H54 (cell line): Measurements from ENCODE around the gene PTPRE.

Experiments
- DNase-seq: peaks from one replicate; pipeline ENCODE4 v3.0.0; 2011; ENCODE audit warnings: low spot score, mixed read lengths; ENCODE audit not compliant: insufficient read length
- FAIRE-seq: peaks from 3 replicates; lab custom pipeline; 2011; peaks lifted over from hg19 to GRCh38; lab: Jason Lieb, UNC
- POLR2A ChIP-seq: IDR thresholded peaks from 2 replicates; pipeline ENCODE4 v1.6.1; 2011; ENCODE audit warnings: low read depth, mild to moderate bottlenecking, low read length

The PTPRE gene

DNA sequence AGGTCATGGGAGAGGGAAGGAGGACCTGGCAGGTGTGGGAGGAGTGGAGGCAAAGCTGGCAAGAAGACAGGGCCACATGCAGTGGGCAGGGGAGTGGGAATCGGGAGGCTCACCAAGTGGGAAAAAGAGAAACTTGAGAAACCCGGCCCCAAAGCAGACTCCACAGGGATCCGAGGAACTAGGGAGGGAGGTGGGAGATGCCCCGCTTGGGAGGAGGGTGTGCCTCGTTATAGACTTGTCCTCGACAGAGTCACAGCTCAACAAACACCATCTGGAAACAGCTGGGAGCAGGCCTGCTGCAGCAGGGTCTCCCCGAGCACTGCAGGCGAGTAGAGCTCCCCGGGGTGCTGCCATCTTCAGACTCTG lies 164.5 kb downstream of the PTPRE start:
- FAIRE-seq, result no peak
- no peak for TF ChIP-seq POLR2A
- no peak for DNase-seq

DNA sequence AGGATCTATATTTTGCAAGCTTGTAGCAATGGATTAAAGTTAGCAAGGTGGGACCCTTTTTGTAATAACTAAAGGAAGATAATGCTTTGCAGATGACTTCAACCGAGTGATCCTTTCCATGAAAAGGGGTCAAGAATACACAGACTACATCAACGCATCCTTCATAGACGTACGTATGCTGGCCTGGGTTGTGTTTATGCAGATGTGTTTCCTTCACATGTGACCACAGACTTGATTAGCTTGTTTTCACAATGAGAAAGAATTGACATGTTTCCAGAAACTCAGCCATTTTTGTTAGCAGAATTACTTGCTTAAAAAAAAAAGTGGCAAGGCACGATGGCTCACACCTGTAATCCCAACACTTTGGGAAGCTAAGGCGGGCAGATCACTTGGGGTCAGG lies 165.1 kb downstream of the PTPRE start:
- no peak for TF ChIP-seq POLR2A
- DNase-seq (no peak), FAIRE-seq (no peak)

DNA sequence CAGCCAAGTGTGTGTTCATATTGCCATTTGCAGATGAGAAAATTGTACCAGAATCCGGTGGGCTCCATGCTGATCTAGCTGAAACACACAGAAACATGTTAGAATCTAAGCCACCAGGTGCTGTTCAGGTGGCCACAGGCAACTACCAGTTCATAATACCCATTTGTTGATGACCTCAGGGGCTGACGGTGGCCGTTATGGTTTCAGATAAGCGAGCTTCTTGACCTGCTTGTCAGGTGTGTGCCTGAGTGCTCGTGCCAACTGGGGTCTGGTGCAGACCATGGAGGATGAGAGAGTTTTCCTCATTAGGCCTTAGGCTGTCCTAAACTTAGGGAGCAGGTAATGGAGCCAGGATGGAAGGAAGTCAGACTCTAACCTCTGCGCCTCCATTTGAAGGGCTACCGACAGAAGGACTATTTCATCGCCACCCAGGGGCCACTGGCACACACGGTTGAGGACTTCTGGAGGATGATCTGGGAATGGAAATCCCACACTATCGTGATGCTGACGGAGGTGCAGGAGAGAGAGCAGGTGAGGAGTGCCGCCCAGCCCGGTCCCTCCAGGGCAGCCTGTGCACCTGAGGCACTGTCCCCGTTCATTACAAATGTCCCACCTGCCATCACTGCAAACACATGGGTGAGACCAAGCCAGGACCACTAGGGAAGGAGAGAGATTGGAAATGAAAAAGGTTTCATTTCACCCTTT lies 166.2 kb downstream of the PTPRE start:
- FAIRE-seq (no peak), DNase-seq (no peak)
- no peak for TF ChIP-seq POLR2A

DNA sequence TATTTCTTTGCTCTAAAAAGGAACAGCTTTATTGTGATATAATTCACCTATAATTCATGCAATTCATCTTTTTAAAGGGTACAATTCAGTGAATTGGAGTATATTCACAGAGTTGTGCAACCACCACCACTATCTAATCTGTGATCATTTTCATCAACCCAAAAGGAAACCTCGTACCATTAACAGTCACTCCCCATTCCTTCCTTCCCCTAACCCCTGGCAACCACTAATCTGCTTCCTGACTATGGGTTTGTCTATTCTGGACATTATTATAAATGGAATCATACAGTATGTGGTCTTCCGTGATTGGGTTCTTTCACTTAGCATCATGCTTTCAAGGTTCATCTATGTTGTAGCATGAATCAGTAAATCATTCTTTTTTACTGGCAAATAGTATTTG lies 167.0 kb downstream of the PTPRE start:
- FAIRE-seq (no peak), DNase-seq (no peak)
- no peak for TF ChIP-seq POLR2A

DNA sequence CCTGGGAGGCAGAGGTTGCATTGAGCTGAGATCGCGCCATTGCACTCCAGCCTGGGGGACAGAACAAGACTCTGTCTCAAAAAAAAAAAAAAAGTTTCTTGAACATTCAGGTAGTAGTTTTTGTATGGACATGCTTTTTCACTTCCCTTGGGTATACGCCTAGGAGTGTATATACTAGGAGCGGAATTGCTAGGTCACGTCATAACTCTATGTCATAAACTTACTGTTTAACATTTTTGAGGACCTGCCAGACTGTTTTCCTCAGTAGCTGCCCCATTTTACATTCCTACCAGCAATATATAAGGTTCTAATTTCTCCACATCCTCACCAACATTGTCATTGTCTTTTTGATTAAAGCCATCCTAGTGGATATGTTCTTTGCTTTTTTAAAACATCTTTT lies 167.7 kb downstream of the PTPRE start:
- DNase-seq (no peak), FAIRE-seq (no peak)
- no peak for TF ChIP-seq POLR2A

DNA sequence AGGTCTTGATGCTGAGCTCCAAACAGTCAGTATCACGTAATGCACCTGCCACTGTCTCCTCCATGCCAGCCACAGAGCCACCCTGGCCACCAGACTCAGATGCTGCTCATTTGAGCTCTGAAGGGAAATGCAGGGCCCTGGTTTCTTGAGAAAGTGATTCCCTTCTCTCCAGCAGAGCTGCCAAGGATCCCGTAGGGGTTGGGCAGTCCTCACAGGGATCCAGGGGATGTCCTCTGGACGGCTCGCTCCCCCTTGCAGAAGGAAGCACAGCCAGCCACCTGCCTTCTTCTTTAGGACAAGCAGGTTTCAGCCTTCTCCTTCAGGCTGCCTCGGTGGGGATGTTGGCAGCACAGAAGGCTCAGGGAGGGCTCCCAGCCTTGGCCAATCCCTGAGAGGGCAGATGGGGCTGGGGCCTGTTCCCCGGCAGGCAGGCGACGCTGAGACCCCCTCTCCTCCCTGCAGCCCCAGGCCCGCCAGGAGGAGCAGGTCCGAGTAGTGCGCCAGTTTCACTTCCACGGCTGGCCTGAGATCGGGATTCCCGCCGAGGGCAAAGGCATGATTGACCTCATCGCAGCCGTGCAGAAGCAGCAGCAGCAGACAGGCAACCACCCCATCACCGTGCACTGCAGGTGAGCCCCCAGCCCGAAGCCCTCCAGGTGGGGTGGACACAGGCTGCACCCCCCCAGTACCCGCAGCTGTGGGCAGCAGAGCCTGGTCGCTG lies 170.4 kb downstream of the PTPRE start:
- no peak for DNase-seq
- no peak for TF ChIP-seq POLR2A
- no peak for FAIRE-seq

DNA sequence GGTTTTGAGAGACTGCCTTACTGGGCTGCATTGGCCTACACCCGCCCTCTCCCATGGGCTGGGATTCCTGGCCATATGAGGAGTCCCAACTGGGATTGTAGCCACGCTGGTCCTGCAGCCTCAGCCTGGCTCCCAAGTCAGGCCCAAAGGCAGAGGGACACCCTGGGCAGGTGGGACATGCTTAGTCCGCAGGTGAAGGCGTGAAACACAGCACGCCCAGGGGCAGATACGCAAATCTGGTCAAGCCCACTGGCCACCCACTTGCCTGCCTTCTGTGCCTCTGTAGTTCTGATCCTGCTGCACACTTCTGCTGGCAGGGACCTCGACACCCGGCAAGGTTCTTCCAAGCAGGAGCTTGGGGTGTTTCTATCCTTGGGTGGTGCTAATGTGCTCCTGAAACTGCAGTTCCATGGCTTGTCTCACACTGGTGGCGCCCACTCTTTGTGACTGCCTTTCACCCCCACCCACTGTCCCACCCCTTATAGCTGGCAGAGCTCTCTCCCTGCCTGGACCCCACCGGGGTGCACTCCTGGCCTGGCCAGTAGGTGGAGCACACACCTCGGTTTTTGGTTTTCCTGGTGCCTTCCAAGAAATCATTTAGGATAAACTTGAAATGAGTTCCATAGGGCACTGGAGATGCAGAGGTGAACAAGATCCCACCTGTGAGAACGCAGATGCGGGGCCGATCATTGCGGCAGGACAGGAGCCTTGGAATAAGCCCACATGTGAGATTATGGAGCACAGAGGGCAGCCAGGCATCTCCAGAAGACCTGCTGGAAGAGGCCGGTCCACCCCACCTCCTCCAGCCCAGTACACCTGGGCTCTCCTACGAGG lies 171.4 kb downstream of the PTPRE start:
- no peak for TF ChIP-seq POLR2A
- FAIRE-seq (no peak), DNase-seq (peak; percentile 38)

DNA sequence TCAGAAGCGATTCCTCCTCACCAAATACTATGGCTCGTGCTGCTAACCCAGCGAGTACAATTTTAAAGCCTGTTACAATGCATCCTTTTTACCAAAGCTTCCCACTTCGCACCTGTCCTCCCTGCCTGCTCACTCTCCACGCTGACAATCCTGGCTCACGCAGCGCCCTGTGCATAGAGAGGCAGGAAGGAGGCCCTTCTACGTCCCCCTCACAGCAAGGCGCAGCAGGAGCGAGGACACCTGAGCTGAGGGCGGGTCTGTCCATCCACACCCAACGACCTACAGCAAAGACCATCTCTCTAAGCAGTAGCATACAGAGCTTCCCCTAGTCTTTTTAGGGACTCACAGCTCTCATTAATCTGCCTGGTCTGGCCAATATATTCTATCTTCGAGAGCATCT lies 173.3 kb downstream of the PTPRE start:
- no peak for DNase-seq
- no peak for FAIRE-seq

DNA sequence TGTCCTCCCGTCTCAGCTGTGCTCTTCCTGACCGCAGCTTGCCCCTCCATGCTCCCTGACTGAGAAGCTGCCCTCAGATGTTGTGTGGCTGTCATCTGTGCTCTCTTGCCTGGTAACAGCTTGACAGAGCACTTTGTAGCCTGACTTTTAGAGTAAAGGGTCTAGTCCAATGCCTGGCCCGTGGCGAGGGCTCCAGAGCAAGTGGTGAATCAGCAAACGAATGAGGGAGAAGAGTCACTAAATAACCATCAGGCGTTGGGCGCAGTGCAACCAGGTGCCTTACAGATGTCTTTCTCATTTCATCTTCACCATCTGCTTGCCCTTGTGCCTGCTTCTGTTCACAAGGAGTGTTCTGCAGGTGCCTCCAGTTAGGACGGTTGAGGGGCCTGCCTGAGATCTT lies 173.7 kb downstream of the PTPRE start:
- DNase-seq, result no peak
- no peak for TF ChIP-seq POLR2A
- FAIRE-seq, result no peak

More for the DNA sequence above, 173.3 kb downstream of the PTPRE start:
- TF ChIP-seq POLR2A, result no peak

DNA sequence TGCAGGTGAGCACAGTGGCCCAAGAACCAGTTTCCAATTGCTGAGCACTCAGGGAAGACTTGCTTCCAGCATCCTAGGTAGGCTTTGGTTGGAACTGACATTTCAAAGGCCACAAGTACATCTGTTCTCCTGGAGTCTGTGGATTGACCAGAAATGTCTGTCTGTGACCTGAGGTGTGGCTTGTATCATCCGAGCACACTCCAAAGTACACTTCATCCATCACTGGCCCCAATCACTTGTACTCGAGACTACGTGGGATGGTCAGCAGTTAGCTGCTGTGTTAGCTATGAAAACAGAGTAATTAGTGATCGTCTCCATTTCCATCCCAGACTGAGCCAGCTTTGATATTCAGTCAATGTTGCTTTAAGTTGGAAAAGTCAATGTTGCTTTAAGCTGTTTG lies 174.3 kb downstream of the PTPRE start:
- no peak for DNase-seq
- no peak for TF ChIP-seq POLR2A
- FAIRE-seq, result no peak

DNA sequence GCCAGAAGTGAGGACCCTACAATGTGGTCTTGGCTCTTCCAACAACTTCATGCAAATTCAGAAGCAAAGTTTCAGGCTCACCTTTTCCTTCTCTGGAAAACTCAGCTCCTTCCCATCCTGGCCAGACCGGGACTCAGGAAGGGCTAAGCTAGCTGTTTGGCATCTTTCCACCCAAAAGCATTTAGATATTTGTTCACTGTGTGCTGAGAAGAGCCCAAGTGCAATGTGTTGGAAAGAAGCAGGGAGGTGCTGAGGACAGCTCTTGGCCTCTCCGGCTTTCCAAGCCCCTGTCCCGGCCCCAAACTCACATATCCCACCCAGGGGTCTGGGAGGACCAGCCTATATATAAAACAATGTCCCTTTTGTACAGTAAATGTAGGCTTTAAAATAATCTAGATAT lies 174.8 kb downstream of the PTPRE start:
- TF ChIP-seq POLR2A, result no peak
- FAIRE-seq, result no peak
- DNase-seq, result no peak

DNA sequence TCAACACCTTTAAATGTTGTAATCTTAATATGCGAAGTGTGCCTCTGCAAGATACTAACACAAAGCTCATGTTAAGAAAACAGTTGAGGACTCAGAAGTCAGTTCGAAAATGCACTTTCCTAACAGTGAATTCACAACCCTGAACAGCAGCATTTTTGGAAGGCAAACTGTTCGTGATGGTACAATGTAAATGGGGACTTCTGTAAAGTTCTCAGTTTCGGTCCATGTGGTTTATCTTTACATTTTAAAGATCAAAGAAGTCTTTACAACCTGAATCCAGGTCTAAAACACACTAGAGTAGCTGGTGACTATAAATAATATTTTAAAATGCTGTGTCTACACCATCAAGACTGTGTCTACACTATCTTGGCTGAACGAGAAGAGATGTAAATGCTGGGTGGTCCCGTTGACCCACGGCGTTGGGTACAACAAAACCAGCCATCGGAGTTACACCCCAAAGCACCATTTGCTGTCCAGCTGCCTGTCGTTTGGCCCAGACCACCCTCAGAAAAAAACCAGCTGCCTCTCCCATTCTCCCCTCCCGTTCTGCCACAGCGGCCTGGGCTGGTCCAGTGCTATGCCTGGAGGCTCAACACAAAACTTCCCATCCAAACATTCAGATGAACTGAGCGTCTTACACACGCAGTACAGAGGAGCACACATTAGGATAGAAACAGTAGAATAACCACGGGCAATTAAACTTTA lies 176.4 kb downstream of the PTPRE start:
- no peak for FAIRE-seq

DNA sequence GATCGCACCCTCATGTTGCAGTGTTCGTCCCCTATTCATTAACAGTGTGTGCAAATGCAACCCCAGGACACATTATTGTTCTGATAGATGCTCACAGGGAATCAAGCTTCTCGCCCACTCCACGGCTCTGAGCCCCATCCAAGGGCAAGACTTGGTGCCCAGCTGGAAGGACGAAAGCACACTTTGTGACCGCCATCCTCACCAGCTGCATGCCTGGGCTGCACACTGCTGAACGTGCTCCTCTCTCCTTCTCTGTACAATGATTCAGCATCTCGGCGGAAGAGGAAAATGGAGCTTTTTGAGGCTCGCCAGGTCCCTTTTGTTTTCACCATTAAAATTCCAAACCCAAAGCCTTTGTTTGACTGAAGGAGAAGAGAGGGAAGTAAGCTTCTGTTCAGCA lies 177.5 kb downstream of the PTPRE start:
- DNase-seq, result no peak
- no peak for FAIRE-seq
- TF ChIP-seq POLR2A, result no peak

More for the DNA sequence above, 176.4 kb downstream of the PTPRE start:
- no peak for TF ChIP-seq POLR2A
- DNase-seq, result no peak
